Ramos (cell line): ENCODE results near the gene RAD54L.

Experiments used
- in situ Hi-C: fragments of 300-500 bp; cut with MboI; formaldehyde crosslinking; loops from one replicate; pipeline ENCODE4 v1.14.3; 2022; ENCODE audit warnings: low sequenced_read_pairs; ENCODE audit not compliant: unreplicated experiment

Gene RAD54L

DNA sequence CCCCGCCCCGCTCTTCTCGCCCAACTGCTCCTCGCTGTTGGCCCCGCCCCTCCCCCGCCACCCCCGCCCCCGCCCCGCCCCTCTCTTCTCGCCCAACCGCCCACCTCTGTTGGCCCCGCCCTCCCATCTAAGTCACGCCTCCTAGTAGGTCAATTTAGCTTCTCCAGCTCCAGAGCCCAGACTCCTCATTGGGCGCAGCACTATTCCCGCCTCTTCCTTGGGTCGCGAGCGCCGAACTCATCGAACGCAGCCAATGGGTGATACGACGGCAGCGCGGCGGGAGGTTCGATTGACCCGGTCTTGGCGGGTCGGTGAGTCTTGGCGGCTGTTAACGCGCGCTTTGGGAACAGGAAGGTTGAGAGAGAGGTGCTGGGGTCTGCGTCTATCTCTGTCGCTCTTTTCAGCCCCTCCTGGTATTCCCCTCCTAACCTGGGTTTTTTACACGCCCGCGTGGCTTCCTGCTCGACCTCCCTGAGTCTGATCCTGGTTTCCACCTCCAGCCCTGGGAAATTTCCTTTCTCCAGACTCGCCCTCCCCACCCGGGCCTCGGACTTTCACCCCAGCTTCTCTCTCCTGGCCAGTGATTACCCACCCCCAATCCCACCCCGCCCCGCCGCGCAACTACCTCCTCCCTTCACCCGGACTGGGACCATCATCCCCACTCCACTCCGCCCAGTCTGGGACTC lies at the start of gene RAD54L:
Gene RAD54L, plus strand, starts transcription at position 328 of the 686 bp plus-strand sequence. CDS start 643 bp downstream, outside the sequence.
- in situ Hi-C loops = no loop called here

DNA sequence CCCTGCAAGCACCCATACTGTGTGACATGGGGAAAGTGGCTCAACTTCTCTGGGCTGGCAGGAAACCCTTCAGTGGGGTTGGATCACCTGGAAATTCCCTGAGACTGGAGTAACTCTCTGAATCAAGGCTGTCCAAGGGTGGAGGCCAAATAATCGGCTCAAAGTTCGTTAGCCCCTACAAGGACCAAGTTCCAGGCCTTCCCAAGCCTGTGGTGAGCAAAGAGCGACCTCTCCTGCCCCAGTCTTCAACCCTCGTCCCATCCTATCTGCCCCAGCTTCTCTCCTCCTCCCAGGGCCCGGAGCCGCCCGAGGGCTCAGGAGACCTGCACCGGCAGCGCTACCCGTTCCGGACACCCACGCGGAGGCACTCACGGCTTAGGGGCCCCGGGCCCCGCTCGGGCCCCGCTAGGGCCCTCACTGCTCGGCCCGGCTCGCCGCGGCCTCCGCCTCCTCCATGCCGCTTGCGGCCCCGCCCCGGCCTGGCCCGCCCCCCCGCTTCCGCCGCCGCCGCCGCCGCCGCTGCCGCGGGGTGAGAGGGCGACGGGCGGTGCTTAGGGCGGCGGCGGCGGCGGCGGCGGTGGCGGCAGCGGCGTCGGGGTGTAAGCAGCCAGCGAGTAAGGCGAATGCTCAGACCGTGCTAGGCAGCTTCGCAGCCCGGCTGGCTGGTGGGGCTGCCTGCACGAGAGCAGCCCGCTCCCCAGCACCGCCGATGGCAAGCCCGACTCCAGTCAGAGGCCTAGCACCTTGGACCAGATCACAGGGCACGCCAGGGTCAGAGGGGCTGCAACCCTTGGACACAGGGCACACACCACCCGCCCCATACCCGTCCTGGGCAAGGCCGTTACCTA lies 49.4 kb upstream of the RAD54L start, which contains the start of gene POMGNT1:
Gene POMGNT1, minus strand, starts transcription at position 471 of the 848 bp plus-strand sequence. CDS start 613 bp downstream, outside the sequence.
- in situ Hi-C loops = no loop called here

GRCh38 chr1:46199233-46199749 lies 48.3 kb upstream of the RAD54L start:
- in situ Hi-C loops = no loop called here

DNA sequence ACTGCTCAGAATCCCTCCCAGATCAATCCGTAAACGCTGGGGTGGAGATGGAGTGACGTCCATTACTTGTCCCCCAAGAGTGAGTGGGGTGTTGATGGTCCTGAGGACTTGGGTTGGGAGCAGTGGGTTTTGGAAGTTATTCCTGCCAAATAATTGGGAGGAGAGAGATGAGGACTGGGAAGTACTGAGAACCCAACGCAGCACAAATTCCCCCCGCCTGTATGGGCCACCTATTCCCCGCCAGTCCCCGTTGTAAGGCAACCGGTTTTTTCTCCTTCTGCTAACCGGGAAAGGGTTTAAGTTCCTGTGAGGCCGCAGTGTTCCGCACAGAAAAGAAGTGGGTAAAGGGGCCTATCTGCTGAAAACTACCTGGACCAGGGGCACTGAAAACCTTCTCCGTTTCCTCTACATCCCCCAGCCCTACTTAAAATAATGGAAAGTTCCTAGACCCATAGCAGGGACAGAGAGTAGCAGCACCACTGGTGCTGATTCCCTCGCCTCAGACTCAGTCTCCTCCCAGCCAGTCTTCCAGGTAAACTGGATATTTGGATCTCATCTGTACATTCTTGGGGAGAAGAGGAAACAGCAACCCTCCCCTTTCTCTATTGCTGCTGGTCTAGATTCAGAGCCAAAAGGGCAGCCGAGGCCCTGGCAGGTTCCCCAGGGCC lies 43.7 kb upstream of the RAD54L start:
- in situ Hi-C loops = loop anchor here (25.0 kb wide), 1 partner anchor 1192 kb away; the partner anchor contains the start of genes HECTD3 and UROD

DNA sequence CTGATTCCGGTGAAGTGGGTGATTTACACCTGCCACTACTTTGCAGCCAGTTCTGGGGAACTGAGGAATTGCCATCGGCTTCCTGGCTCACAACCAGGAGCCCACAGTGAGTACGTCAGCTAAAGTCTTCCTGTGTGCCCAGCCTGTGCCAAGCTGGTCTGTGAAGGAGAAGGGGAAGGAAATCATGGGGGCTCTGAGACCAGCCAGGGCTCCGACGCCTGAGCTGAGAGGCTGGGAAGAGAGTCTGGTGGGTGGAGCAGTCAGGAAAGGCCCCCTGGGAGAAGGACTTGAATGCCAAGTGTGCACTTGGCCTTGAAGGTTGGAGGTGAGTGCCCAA lies 43.2 kb upstream of the RAD54L start:
- in situ Hi-C loops = loop anchor here (25.0 kb wide), 1 partner anchor 1192 kb away; the partner anchor contains the start of genes HECTD3 and UROD

GRCh38 chr1:46205141-46205540 lies 42.4 kb upstream of the RAD54L start:
- in situ Hi-C loops = loop anchor here (25.0 kb wide), 1 partner anchor 1193 kb away; the partner anchor contains the start of genes HECTD3 and UROD

GRCh38 chr1:46205791-46206190 lies 41.8 kb upstream of the RAD54L start:
- in situ Hi-C loops = loop anchor here (25.0 kb wide), 1 partner anchor 1193 kb away; the partner anchor contains the start of genes HECTD3 and UROD

DNA sequence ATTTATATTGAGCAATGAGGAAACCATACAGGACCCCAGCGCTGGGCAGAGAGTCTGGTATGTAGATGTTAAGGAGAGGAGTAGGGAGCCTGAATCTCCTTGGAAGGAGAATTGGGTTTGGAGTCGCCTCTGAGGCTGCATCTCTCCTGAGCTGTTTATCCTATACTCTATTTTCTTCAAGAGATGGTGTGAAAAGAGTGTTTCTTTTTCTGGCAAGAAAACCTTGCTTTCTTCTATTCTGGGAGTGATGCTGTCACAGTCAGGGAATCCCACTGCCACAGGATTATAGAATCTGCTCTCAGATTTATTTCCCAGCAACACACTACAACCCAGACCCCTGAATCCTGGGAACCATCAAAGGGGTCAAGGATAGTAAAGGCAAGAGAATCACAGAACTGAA lies 41.2 kb upstream of the RAD54L start:
- in situ Hi-C loops = loop anchor here (25.0 kb wide), 1 partner anchor 1194 kb away; the partner anchor contains the start of genes HECTD3 and UROD

DNA sequence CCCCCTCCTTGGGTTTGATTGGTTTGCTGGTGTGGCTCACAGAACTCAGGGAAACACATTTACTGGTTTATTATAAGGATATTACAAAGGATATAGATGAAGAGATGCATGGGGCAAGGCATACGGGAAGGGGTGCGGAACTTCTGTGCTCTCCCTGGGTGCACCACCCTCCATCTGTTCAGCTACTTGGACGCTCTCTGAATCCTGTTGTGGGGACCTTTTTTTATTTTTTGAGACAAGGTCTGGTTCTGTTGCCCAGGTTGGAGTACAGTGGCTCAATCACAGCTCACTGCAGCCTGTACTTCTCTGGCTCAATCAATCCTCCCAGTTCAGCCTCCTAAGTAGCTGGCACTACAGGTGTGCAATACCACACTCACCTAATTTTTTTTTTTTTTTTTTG lies 37.0 kb upstream of the RAD54L start:
- in situ Hi-C loops = loop anchor here (25.0 kb wide), 1 partner anchor 1198 kb away; the partner anchor contains the start of genes HECTD3 and UROD

GRCh38 chr1:46211051-46211450 lies 36.5 kb upstream of the RAD54L start:
- in situ Hi-C loops = loop anchor here (25.0 kb wide), 1 partner anchor 1199 kb away; the partner anchor contains the start of genes HECTD3 and UROD

GRCh38 chr1:46215504-46215903 lies 32.1 kb upstream of the RAD54L start:
- in situ Hi-C loops = loop anchor here (25.0 kb wide), 1 partner anchor 1203 kb away; the partner anchor contains the start of genes HECTD3 and UROD

GRCh38 chr1:46218443-46218842 lies 29.1 kb upstream of the RAD54L start:
- in situ Hi-C loops = loop anchor here (25.0 kb wide), 1 partner anchor 1206 kb away; the partner anchor contains the start of genes HECTD3 and UROD

DNA sequence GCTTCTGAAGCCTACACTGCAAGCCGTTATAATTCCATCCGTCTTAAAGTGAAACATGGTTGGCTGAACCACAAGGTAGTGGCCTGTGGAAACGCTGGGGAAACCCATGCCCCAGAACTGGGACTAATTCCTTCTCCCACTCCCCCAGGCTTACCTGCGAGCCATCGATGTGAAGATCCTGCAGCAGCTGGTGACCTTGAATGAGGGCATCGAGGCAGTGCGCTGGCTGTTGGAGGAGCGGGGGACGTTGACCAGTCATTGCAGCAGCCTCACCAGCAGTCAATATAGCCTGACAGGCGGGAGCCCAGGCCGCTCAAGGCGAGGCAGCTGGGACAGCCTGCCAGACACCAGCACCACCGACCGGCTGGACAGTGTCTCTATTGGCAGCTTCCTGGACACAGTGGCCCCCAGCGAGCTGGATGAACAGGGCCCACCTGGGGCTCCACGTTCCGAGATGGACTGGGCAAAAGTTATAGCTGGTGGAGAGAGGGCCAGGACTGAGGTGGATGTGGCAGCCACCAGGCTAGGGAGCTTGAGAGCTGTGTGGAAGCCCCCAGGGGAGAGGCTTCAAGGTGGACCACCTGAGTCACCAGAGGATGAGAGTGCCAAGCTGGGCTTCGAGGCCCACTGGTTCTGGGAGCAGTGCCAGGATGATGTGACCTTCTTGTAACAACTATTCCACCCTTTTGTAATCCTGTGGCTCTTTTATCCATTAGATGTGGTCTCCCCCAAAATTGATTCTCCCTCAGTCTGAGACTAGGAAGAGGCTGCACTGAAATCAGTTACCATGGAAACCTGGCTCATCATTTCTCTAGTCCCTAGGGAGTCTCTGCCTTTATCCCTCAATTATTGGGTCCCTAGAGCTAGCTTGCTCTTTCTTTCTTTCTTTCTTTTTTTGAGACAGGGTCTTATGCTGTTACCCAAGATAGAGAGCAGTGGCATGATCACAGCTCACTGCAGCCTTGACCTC lies 27.7 kb upstream of the RAD54L start:
- in situ Hi-C loops = loop anchor here (25.0 kb wide), 1 partner anchor 1208 kb away; the partner anchor contains the start of genes HECTD3 and UROD

DNA sequence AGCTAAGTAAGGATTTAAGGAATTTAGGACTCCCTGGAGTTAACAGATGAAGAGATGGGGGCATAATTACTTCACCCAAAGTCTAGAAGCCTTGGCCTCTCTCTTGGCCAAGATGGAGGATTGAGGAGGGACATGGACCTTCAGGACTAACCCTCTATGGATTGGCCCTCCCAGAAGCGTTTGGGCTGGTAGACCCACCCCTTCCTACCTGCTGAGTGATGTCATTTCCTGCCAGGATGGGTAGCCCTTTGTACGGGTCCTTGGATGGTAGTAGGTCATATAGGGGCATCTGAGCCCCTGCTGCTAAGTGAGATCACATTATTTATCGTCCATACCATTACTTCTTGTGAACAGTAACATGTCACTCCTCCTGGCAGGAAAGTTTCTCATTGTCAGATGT lies 26.8 kb upstream of the RAD54L start:
- in situ Hi-C loops = loop anchor here (25.0 kb wide), 1 partner anchor 1209 kb away; the partner anchor contains the start of genes HECTD3 and UROD

GRCh38 chr1:46221749-46222148 lies 25.8 kb upstream of the RAD54L start:
- in situ Hi-C loops = loop anchor here (25.0 kb wide), 1 partner anchor 1209 kb away; the partner anchor contains the start of genes HECTD3 and UROD

GRCh38 chr1:46223055-46223454 lies 24.5 kb upstream of the RAD54L start:
- in situ Hi-C loops = loop anchor here (25.0 kb wide), 1 partner anchor 1211 kb away; the partner anchor contains the start of genes HECTD3 and UROD

DNA sequence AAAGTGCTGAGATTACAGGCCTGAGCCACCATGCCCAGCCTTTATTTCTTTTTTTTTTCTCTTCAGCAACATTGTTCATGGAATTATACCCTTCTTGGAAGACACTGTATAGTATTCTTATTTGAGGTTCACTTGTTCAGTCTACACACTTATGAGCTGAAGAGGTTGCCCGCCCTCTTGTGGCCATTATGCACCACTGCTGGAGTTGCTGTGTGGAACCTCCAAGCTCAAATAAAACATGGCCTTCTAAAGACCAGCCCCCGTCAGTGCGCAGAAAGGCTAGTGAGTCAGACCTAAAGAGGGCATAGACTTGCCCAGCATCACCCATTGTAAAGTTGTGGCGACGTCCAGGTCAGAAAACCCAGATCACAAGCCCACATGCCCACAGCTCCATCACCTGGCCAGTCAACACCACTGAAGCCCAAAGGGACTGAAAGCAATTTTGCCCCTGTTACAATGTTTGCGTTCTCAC lies 24.1 kb upstream of the RAD54L start:
- in situ Hi-C loops = loop anchor here (25.0 kb wide), 1 partner anchor 1211 kb away; the partner anchor contains the start of genes HECTD3 and UROD

- in situ Hi-C loops = loop anchor here (25.0 kb wide), 1 partner anchor 1213 kb away; the partner anchor contains the start of genes HECTD3 and UROD
Measured at GRCh38 chr1:46224966-46225365, 22.6 kb upstream of the RAD54L start.
